Fibroblast of skin of right quadriceps (primary cell): ENCODE measurements around the gene SHC2.
"Not testable (repeated sequence)": the region's sequence is repeated elsewhere in the genome, so short reads cannot be mapped to it uniquely, and the experiment has no call there.

Source experiments
- DNase-seq: peaks from one replicate; pipeline ENCODE4 v3.0.0-alpha.2; 2013

SHC2 gene

DNA sequence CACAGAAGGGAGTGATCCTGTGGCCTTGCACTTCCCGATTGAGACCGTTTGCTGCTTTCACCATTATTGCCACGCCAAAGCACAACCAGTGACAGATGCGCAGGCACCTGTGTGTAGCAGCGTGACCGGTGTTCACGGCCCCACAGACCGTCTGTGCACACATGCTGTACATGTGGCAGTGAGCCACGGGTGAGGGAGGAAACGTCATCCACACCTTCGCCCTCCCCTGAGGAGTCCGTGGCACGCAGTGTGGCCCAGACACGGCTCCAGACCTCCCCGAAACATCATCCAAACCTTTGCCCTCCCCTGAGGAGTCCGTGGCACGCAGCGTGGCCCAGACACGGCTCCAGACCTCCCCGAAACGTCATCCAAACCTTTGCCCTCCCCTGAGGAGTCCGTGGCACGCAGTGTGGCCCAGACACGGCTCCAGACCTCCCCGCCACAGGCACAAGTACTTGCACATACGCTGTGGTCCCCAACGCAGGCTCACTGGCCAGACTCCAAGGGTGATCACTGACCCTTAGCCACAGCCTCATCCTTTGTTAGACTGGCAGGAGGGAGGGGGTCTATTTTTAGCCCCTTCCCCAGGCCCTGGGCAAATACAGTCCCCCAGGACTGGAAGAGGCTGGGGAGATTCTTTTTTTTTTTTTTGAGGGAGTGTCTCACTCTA is 7.9 kb upstream of the SHC2 start:
- DNase-seq: no peak

DNA sequence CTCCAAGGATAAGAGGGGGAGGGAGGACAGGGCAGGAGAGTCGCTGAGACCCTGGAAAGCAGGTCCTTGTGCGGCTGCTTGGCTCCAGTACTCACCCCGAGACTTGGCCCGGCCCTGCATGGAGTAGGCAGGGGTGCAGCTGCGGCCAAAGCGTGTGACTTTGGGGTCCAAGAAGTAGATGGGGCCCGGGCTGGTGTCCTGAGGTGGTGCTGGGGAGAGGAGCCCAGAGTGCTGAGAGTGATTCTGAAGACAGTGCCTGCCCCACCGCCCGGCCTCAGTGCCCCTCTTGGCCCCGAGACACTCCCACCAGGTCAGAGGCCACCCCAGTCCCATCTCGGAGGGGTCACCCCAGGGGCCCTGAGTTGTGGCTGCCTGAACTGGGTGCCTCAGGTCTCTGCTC is 6.7 kb upstream of the SHC2 start:
- DNase-seq: no peak

DNA sequence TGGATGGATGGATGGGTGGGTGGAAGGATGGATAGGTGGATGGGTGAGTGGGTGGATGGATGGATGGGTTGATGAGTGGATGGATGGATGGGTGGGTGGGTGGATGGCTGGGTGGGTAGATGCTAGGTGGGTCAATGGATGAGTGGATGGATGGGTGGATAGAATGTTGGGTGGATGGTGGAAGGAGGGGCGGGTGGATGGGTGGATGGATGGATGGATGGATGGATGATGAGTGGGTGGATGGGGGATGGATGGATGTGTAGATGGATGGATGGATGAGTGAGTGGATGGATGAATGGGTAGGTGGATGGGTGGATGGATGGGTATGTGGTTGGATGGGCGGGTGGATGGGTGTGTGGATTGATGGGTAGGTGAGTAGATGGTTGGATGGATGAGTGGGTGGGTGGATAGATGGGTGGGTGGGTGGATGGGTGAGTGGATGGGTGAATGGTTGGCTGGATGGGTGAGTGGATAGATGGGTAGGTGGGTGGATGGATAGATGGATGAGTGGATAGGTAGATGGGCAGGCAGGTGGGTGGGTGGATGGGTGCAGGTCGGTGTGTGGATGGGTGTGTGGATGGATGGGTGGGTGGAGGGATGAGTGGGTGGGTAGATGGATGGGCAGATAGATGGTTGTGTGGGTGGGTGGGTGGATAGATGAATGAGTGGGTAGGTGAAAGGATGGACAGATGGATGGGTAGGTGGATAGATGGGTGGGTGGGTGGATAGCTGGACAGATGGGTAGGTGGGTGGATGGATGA is 4.4 kb upstream of the SHC2 start:
- no peak for DNase-seq

DNA sequence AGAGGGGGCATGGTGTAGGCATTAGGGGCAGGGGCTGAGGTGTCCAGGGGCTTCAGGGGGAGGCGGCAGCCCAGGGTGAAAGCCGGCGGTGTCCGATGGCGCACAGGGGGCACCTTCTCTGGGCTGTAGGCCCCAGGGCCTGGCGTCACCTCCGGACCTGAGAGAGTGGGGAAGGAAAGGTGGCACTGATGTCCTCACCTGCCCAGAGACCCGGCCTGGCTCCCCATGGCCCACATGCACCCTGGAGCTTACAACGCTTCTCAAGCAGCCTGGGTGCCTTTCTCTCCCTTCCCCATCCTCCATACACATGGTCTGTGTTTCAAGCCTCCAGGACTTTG is 3.3 kb upstream of the SHC2 start:
- no peak for DNase-seq

DNA sequence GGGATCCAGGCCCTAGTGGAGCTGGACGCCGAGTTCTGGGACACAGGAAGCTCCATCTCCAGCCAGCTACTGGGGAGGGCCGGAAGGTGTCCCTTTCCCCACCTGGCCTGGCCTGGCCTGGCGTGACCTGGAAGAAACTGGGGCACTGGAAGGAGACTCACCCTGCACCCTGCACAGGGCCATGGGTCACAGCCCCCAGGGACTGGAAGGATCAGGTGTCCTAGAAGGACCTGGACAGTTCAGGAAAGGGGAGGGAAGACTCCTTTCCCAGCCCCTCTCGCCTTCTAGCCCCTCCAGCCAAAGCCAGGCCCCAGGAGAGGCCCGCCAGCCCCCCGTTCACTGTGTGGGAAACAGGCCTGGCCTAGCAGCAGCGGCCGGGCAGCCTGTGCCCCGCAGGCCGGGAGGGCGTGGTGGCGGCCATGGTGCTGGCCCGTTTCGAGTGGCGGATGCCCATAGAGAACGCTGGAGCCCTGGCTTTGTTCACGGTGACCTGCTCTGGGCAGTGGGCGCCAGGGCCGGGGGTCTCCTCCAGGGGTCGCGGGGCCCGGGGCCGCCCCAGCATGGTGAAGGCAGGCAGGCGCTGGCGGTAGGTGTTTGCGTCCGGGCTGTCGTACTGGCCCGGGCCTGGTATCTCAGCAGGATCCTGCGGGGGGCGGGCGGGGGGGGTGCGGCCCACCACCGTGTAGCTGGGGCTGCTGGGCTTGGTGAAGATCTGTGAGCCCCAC is 2.8 kb upstream of the SHC2 start:
- DNase-seq: no peak

DNA sequence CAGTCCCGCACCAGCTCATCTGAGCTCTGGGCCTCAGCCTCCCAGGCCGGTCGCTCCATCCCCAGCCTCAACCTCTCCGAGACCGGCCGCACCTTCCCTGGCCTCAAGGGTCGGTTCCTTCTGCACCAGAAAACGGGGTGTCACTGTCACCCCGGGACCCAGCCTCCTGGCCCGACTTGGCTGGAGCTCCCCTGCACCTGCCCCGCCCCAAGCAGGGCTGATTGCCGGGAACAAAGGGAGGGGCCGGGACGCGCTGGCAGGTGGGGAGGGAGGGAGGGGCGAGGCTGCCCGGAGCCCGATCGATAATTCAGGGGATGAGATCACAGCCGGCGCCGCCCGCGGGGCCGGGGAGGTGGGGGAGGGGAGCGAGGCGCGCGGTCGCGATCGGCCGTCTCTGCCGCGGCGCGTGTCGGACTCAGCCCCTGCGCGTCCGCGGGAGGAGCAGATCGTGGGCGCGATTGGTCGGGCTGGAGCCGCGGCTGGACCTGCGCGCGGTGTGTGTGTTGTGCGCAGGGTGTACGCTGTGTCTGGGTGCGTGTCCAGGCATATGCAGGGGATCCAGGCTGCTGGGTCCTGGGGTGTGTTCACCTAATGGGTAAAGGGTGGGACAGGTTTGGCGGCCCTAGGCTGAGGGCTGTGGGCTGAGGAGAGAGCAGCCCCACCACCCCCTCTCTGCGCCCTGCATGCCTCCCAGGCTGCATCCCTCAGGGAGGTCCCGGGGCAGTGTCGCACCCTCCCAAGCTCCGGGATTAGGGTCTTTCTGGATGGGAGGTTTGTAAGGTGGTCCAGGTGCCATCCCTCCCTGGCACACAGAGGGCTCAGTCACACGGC is 1.1 kb upstream of the SHC2 start:
- DNase-seq: no peak

DNA sequence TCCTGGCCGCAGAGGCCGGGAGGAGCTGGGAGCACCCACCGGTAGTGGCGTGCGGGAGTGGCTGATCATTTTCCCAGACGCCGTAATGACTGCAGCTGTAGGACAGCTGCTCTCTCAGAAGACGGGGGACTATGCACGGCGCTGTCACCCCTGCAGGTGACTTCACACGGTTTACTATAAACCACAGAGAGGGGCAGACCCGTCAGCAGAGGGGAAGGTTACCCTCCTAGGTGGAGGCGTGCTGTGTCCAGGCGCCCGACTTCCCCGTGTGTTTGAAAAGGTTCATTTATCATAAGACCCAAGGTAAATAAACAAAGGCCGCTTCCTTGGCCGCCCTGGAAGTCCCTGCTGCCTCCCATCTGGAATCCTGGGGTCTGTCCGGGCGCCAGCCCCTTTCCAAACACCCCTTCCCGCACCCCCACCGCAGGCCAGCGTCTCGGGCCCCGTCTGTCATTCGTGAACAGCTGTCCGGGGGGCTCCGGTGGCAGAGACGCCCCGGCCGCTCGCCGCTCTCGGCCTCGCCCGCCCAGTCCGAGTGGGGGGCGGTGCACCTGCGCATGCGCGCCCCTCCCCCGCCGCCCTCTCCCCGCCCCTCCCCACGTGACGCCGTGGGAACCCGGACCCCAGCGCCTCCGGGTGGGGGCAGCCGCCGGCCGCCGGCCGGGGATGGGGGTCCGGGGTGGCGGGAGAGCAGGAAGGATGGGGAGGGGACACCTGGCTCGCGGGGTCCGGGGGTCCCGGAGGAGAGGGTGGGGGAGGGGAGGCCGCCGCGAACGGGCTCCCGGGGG is 915 bp downstream of the SHC2 start:
- no peak for DNase-seq

DNA sequence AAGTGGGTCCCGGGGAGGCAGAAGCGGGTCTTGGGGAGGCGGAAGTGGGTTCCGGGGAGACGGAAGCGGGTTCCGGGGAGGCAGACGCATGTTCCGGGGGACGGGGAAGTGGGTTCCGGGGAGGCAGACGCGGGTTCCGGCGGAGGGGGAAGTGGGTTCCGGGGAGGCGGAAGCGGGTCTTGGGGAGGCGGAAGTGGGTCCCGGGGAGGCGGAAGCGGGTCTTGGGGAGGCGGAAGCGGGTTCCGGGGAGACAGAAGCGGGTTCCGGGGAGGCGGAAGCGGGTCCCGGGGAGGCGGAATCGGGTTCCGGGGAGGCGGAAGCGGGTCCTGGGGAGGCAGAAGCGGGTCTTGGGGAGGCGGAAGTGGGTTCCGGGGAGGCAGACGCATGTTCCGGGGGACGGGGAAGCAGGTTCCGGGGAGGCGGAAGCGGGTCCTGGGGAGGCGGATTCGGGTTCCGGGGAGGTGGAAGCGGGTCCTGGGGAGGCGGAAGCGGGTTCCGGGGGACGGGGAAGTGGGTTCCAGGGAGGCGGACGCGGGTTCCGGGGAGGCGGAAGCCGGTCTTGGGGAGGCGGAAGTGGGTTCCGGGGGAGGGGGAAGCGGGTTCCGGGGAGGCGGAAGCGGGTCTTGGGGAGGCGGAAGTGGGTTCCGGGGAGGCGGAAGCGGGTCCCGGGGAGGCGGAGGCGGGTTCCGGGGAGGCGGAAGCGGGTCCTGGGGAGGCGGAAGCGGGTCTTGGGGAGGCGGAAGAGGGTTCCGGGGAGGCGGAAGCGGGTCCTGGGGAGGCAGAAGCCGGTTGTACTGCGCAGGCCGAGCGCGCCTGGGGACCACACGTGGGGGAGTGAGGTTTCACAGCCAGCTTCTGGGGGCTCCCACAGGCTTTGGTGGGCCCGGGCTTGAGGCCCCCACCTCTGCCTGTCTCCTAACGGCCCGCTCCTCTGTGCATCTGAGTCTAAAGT is 2.5 kb downstream of the SHC2 start:
- no peak for DNase-seq

DNA sequence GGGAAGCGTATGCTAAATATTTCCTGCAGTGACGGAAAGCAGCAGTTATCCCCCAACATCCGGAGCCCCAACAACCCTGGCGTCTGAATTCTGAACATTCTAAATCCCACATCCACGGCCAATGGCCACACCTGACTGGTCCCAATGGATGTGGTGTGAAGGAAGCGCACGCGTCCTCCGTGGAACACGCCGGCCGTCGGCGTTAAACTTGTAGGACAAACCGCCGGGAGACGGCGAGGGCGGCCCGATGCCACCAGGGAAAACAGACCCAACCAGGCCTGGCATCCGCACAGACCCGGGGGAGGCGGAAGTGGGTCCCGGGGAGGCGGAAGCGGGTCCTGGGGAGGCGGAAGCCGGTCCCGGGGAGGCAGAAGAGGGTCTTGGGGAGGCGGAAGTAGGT is 3.2 kb downstream of the SHC2 start:
- no peak for DNase-seq

DNA sequence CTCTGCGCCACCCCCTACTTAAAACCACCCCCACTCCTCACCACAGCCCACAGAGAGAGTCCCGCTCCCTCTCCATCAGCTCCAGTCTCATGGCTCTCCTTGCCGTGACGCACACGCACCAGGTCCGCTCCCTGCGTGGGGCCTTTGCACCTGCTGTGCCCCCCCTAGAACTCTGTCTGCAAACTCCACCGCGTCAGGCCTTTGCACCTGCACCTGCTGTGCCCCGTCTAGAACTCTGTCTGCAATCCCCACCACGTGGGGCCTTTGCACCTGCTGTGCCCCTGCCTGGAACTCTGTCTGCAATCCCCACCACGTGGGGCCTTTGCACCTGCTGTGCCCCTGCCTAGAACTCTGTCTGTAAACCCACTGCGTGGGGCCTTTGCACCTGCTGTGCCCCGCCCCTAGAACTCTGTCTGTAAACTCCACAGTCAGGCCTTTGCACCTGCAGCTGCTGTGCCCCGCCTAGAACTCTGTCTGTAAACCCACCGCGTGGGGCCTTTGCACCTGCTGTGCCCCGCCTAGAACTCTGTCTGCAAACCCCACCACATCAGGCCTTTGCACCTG is 4.2 kb downstream of the SHC2 start:
- no peak for DNase-seq

DNA sequence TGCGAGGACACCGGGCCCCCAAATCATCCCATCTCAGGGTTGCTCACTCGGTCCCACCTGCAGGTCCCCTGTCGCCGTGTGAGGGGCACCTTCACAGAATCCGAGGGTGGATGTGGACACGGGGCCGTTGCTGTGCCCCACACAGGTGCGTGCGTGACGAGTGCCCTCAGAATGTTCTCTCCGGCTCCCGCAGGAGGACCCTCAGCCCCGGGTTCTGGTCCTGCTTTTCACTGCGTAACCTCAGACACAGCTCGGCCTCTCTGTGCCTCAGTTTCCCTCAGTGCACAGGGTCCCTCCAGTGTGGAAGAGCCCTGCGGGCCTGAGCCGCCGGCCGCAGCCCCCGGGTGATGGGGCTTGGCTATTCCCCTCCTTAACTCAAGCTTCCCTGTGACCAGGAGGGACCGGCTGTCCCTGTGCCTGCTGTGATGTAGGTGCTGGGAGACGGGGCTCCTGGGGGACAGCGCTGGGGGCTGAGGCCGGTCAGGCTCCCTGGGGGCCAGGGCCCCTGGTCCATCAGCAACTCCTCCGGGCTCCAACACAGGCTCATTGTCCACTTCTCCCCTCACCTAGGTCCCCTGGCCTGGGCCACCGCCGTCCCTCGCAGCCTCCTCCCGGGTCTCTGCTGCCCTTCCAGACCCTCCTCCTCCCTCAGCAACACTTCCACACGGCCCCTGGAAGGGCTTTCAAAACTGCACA is 4.8 kb downstream of the SHC2 start:
- DNase-seq: no peak

DNA sequence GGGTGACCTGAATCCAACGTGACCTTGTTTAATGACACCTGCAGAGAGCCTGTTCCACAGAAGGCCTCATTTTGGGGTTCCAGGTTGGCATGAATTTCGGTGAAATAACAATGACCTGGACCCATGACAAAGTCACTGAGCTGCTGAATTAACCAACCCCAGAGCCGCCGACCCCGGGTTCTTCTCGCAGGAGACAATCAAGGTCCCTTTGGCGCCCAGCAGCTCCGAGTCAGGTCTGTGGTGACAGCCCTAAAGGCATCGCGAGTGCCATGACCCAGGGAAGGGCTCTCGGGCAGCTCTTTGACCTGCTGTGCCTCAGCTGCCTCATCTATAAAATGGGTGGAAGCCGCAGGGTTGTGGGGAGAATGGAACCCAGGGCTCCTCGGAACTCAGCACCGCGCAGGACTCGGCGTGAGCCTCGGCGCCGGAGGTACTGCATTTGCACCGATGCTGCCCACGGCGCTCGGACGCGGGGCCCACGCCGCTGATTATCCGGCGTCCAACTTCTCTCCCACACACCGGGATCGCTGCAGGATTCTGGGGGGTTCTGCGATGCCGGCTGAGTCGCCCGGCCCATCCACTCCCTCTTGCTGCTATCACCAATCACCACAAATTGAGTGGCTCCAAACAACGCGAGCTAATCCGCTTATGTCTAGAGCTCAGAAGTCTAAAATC is 5.7 kb downstream of the SHC2 start:
- DNase-seq: no peak

DNA sequence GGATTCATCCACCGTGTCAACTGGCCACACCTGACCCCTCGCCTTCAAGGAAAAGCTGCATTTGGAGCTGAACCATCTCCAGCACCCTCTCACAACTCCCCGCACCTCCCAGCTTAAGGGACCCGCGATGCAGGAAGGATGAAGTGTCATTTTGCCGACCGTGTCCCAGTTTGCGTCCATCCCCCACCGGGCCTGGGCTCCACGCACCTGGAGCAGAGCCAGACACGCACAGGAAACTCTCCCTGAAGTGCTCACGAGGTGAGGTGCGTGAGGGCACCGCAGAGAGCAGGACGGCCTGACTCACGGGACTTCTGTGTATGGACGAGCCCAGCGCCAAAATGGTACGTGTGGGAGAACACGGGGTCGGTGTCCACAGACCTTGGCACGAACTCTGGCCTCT is 7.2 kb downstream of the SHC2 start:
- no peak for DNase-seq

DNA sequence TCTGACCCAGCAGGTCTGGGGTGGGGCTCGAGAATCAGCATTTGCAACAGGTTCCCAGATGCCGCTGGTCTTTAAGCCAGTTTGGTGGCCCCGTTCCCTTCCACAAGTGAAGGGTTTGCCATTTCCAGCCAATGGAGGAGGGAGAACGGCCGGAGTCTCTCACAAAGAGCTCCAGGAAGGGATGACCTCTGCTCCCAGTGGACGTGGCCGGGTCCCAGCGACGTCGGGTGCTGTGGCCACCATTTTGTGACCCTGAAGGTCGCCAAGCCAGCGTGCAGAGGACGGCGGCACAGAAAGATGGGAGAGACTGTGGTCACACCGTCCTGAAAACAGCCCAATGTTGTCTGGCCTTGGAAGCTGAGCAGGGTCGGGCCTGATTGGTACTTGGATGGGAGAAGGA is 8.0 kb downstream of the SHC2 start:
- DNase-seq: no peak

DNA sequence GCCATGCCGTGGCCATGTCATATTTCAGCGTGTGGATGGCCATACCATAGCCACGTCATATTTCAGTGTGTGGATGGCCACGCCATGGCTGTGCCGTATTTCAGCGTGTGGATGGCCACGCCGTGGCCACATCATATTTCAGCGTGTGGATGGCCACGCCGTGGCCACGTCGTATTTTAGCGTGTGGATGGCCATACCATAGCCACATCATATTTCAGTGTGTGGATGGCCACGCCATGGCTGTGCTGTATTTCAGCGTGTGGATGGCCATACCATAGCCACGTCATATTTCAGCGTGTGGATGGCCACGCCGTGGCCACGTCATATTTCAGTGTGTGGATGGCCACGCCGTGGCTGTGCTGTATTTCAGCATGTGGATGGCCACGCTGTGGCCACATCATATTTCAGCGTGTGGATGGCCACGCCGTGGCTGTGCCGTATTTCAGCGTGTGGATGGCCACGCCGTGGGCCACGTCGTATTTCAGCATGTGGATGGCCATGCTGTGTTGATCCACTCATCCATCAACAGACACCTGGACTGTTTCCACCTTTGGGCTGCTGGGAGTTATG is 9.8 kb downstream of the SHC2 start:
- DNase-seq: not testable (repeated sequence)

DNA sequence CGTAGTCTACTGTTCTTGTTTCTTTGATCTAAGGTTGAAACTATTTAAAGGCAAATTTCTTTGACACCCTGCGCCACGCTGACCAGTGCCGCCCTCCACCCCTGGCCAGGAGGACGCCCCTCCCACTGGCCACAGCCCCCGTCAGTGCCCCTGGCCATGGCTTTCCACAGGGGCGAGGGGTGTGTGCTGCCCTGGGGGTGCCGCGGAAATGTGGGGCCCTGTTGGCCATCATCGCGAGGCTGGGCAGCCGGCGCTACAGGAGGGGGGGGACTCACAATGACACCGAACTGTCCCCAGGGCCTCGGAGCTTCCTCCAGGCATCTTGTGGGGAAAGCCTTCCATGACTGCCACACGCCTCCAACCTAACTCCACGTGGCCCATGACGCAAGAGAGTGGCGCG is 10.9 kb downstream of the SHC2 start:
- no peak for DNase-seq

DNA sequence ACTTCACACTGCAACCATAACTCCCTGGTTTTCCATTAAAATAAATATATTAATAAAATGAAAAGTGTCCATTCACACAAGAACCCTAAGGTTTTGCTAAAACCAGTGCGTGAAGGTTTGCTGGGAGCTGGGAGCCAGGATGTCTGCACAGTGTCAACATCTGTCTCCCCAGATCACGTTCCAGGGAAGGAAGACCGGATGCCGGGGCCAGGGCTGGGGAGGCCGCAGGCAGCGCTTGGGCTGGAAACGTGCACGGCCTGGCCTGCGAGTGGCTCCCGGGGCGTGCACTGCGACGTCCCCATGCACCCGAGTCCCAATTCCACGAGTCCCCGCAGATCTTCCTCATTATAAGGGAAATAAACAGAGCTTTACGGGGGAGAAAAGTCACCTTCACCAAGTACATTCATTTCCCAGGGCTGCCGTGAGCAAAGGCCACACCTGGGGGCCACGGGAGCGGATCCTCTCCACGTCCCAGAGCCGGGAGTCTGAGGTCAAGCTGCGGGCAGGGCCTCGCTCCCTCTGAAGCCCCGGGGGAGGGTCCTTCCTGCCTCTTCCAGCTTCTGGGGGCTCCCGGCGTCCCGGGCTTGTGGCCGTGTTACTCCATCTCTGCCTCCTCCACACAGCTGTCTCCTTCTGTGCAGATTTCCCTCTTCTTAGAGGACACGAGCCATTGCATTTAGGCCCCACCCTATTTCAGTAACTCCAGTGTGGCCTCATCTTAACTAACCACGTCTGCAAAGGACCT is 12.8 kb downstream of the SHC2 start:
- DNase-seq: no peak

DNA sequence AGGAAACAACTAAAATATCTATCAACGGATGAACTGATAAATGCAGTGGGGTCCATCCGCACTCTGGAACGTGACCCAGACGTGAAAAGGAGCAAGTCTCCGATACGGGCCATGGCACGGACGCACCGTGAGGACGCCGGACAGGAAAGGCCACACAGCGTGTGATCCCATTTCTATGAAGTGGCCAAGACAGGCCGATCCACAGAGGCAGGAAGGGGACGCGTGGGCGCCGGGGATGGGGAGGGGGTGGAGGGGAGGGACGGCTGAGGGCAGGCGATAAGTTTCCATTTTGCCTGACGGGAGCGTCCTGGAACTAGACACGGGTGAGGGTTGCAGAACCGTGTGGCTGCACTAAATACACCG is 13.8 kb downstream of the SHC2 start:
- DNase-seq: no peak
